ENCODE measurements around the gene PGS1. TPM values are rescaled to one million over a fixed set of nuclear protein-coding genes. Genes with fewer than 3 reads are reported as not detected.

The PGS1 gene
- total and polyA plus RNA-seq, 2 of the 8 experiments (the other 6 are each of a cell fraction or from before 2014, with no cell fraction given): 46.7 to 60.0 TPM

DNA sequence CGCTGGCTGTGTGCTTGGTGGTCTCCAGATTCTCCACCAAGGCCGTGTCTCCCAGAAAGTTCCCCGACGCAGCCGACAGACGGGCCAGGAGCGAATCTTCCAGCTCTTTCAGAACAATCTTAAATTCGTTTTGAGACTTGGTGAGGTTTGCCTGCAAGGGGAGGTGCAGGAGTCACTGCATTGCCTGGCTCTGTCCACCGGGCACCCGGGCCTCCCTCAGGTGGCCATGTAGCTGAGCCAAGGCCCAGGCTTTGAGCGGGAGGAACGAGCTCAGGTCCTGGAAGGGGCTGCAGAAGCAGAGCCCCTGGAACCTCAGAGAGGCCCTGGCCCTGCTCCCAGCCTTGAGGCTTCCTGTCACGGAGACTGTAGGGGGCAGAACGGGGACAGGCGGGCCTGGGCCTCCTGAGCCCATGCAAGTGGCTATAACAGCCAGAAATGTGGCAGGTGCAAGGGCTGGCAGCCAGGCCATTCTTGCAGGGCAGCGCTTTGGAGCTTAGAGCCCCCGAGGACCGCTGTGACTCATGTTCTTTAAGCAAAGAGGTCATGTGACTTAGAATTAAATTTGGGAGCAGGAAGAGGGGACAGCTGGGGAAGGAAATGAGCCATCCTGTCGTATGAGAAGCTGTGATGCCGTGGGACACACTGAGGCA, 72.4 kb downstream of the PGS1 start:
- Histone ChIP-seq H2AFZ (ENCODE audit: low read length) (no peak overlapping the region), H2AK5ac (ENCODE audit: low read depth, low read length) (no peak overlapping the region), H3K23ac (ENCODE audit: insufficient read length) (no peak overlapping the region), H4K20me1 (replicated peaks in 1 of 2; ENCODE audit: control insufficient read depth in 1 of 2, insufficient read depth in 2 of 2, low read length in 2 of 2) (no peaks in the 10 kb centered on the region), H3K9me3 (ENCODE audit: insufficient read depth in 2 of 2, low read depth in 1 of 2, low read length in 1 of 2) (no peaks in the 10 kb centered on the region), H3K4ac (replicated peaks; ENCODE audit: insufficient read length, low read depth, low read length) (no peak overlapping the region), H3K27me3 (replicated peaks in 1 of 4; ENCODE audit: control insufficient read depth in 3 of 4, extremely low read depth in 1 of 4, insufficient read depth in 3 of 4, low read length in 3 of 4) (no peaks in the 10 kb centered on the region), H4K8ac (ENCODE audit: extremely low read depth, insufficient read depth, low read length) (no peak overlapping the region), H3K36me3 (ENCODE audit: control insufficient read depth in 2 of 4, insufficient read depth in 4 of 4, low read length in 3 of 4) (no peaks in the 10 kb centered on the region), H4K91ac (replicated peaks; ENCODE audit: insufficient read length, low read length) (no peak overlapping the region), H3K18ac (ENCODE audit: extremely low read depth, low read length) (no peak overlapping the region), H3K9ac (replicated peaks in 1 of 4; ENCODE audit: extremely low read depth in 1 of 4, low read depth in 3 of 4, low read length in 3 of 4) (no peak overlapping the region), H2BK12ac (ENCODE audit: low read depth, low read length) (no peak overlapping the region), H3K4me1 (replicated peaks in 1 of 4; ENCODE audit: control insufficient read depth in 3 of 4, insufficient read depth in 4 of 4, low read length in 3 of 4) (no peaks in the 10 kb centered on the region; a peak in 2 of 7 replicates), H2BK20ac (ENCODE audit: low read length) (no peak overlapping the region), H3K79me2 (ENCODE audit: control insufficient read depth in 1 of 2, insufficient read depth in 2 of 2, low read length in 2 of 2) (no peaks in the 10 kb centered on the region), H3K23me2 (ENCODE audit: low read depth, low read length) (no peaks in the 10 kb centered on the region), H3K27ac (ENCODE audit: low read depth, low read length) (no peak overlapping the region), H3K79me1 (ENCODE audit: low read depth, low read length) (no peaks in the 10 kb centered on the region), H3K56ac (replicated peaks; ENCODE audit: insufficient read length, low read depth, low read length) (no peak overlapping the region), H4K5ac (ENCODE audit: insufficient read length, low read depth, low read length) (no peak overlapping the region), H2BK15ac (ENCODE audit: low read length) (no peak overlapping the region), H2BK120ac (replicated peaks; ENCODE audit: low read depth, low read length) (no peak overlapping the region), H3K4me3 (ENCODE audit: extremely low read depth in 1 of 4, insufficient read depth in 2 of 4, low read depth in 3 of 4, low read length in 4 of 4) (no peak overlapping the region), H2BK5ac (ENCODE audit: low read depth, low read length) (no peak overlapping the region), H3K14ac (ENCODE audit: insufficient read length) (no peak overlapping the region), H3K4me2 (ENCODE audit: insufficient read depth in 1 of 2, low read depth in 2 of 2, low read length in 2 of 2) (no peak overlapping the region)
- no peak for FAIRE-seq
- ChIA-PET POLR2A (ENCODE audit: partially characterized antibody) (interaction anchor here (0.9 kb wide), 1 partner anchor 17 kb away, joined by 4 read pairs; no protein-coding TSS in a partner anchor), CTCF (ENCODE audit: partially characterized antibody) (interaction anchor here (0.5 to 3.1 kb wide), 16 partner anchors 10 to 283 kb away, joined by 3 to 8 read pairs (median 4); no protein-coding TSS in a partner anchor)
- no peak for TF ChIP-seq SAP30 (IDR thresholded peaks at IDR 0.05; ENCODE audit: insufficient read depth, insufficient replicate concordance, low read length)
- peak in 1 of 2 experiments; percentile 14; a peak in 1 of 4 replicates for TF ChIP-seq RAD21 (IDR thresholded peaks at IDR 0.05 in 1 of 2, conservative IDR thresholded peaks at IDR 0.05 in 1 of 2; ENCODE audit: low read depth in 2 of 2, low read length in 2 of 2)
- TF ChIP-seq NANOG (IDR thresholded peaks at IDR 0.05; ENCODE audit: insufficient read depth, low read depth, low read length, poor library complexity, severe bottlenecking): no peak
- DNase-seq (ENCODE audit: low read depth in 1 of 2, low spot score in 2 of 2): no peak
- 85% methylated on average over 20 of the region's 20 CpGs; no CpG with 5 or more reads in 1 of the 2 experiments for WGBS, 2 experiments (ENCODE audit: extremely low coverage in 1 of 2, insufficient coverage in 1 of 2, insufficient read length in 1 of 2, insufficient replicate concordance in 2 of 2, low coverage in 1 of 2, low lambda C conversion rate in 2 of 2, missing lambda C conversion rate in 1 of 2)
